Loucy (cell line): ENCODE data around the gene HABP2.

Source experiments
- H2AFZ ChIP-seq: fragments of 200-600 bp; sonication (generic); 2 replicates; pipeline ENCODE4 v1.6.0; 2016; ENCODE audit warnings: antibody characterized with exemption, mild to moderate bottlenecking, low read length, moderate library complexity
- H3F3A ChIP-seq: fragments of 200-600 bp; 2 replicates; pipeline ENCODE4 v1.6.0; 2016; ENCODE audit warnings: antibody characterized with exemption, low read depth, mild to moderate bottlenecking
- H3K27me3 ChIP-seq: fragments of 200-600 bp; sonication (generic); 2 replicates; pipeline ENCODE4 v1.6.1; 2014; ENCODE audit warnings: low read length, mild to moderate bottlenecking; ENCODE audit not compliant: insufficient read depth, poor library complexity, severe bottlenecking
- H3K36me3 ChIP-seq: fragments of 200-600 bp; sonication (generic); 2 replicates; pipeline ENCODE4 v1.6.1; 2016; ENCODE audit warnings: low read length; ENCODE audit not compliant: insufficient read depth
- H3K4me1 ChIP-seq: fragments of 200-600 bp; sonication (generic); 2 replicates; pipeline ENCODE4 v1.5.1; 2014; ENCODE audit warnings: low read length, mild to moderate bottlenecking; ENCODE audit not compliant: insufficient read depth, poor library complexity, severe bottlenecking
- H3K4me2 ChIP-seq: fragments of 200-600 bp; sonication (generic); 2 replicates; pipeline ENCODE4 v1.6.0; 2014; ENCODE audit warnings: antibody characterized with exemption, low read length, low read depth, mild to moderate bottlenecking; ENCODE audit not compliant: poor library complexity, severe bottlenecking
- H3K4me3 ChIP-seq: fragments of 200-600 bp; sonication (generic); 2 replicates; pipeline ENCODE4 v1.5.1; 2014; ENCODE audit warnings: low read length, mild to moderate bottlenecking, mixed read lengths; ENCODE audit not compliant: poor library complexity, severe bottlenecking
- H3K79me2 ChIP-seq: fragments of 200-600 bp; sonication (generic); 2 replicates; pipeline ENCODE4 v1.6.1; 2014; ENCODE audit warnings: low read length; ENCODE audit not compliant: insufficient read depth
- H3K9ac ChIP-seq: fragments of 200-600 bp; sonication (generic); 2 replicates; pipeline ENCODE4 v1.6.0; 2014; ENCODE audit warnings: mild to moderate bottlenecking, low read depth, low read length, moderate library complexity; ENCODE audit not compliant: poor library complexity, severe bottlenecking
- H3K9me2 ChIP-seq: fragments of 200-600 bp; sonication (generic); replicated peaks from 2 replicates; pipeline ENCODE4 v1.6.1; 2016; ENCODE audit warnings: low read depth, low read length, mixed read lengths
- H3K9me3 ChIP-seq: fragments of 200-600 bp; sonication (generic); 2 replicates; pipeline ENCODE4 v1.6.1; 2014; ENCODE audit warnings: mild to moderate bottlenecking, antibody characterized with exemption, low read length, low read depth; ENCODE audit not compliant: insufficient read depth
- H4K20me1 ChIP-seq: fragments of 200-600 bp; sonication (generic); 2 replicates; pipeline ENCODE4 v1.6.0; 2014; ENCODE audit warnings: antibody characterized with exemption, low read length, mild to moderate bottlenecking; ENCODE audit not compliant: insufficient read depth, poor library complexity, severe bottlenecking
- CTCF ChIP-seq: fragments of 200-600 bp; sonication (generic); conservative IDR thresholded peaks from 2 replicates; pipeline ENCODE4 v1.5.1; 2014; ENCODE audit warnings: mild to moderate bottlenecking, antibody characterized with exemption, low read length
- EZH2phosphoT487 ChIP-seq: fragments of 200-600 bp; IDR thresholded peaks from 2 replicates; pipeline ENCODE4 v1.6.1; 2018; ENCODE audit warnings: antibody characterized with exemption, mild to moderate bottlenecking, moderate library complexity, borderline replicate concordance

HABP2 gene

DNA sequence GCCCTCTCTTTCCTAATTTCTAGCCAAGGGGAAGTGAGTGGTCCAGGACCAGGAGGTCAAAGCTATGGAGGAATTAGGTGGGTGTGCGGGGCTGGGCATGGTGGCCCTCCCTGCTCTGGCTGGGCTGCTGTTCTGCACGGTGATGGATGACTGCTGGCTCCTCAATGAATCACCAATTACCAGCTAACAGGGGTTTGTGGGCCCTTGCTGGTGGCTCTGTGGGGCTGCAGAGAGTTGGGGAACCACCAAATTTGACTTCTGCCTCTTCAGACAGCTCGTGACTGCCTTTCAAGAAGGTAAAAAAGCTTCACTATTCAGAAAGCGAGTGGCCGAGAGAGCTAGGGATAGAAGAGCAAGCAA, 35.0 kb upstream of the HABP2 start:
- Histone ChIP-seq H3K4me2 (no peak overlapping the region), H3K9me2 (no peaks in the 10 kb centered on the region), H3K9ac (no peak overlapping the region), H3K4me3 (no peak overlapping the region), H3F3A (no peaks in the 10 kb centered on the region), H3K79me2 (no peaks in the 10 kb centered on the region), H4K20me1 (no peaks in the 10 kb centered on the region), H2AFZ (no peak overlapping the region), H3K36me3 (no peaks in the 10 kb centered on the region), H3K27me3 (no peaks in the 10 kb centered on the region), H3K9me3 (no peaks in the 10 kb centered on the region), H3K4me1 (no peaks in the 10 kb centered on the region)
- TF ChIP-seq CTCF (no peak), EZH2phosphoT487 (no peak)

- Histone ChIP-seq H3K9me2 (no peaks in the 10 kb centered on the region), H4K20me1 (no peaks in the 10 kb centered on the region), H3K4me1 (no peaks in the 10 kb centered on the region), H2AFZ (no peak overlapping the region), H3K4me3 (no peak overlapping the region), H3F3A (no peaks in the 10 kb centered on the region), H3K27me3 (no peaks in the 10 kb centered on the region), H3K36me3 (no peaks in the 10 kb centered on the region), H3K9me3 (no peaks in the 10 kb centered on the region), H3K9ac (no peak overlapping the region), H3K79me2 (no peaks in the 10 kb centered on the region), H3K4me2 (no peak overlapping the region)
- no peak for TF ChIP-seq EZH2phosphoT487
- TF ChIP-seq CTCF, result no peak
These were observed 34.4 kb upstream of the HABP2 start for GRCh38 chr10:113518415-113518814.

GRCh38 chr10:113518816-113519591, 33.8 kb upstream of the HABP2 start:
- no peak overlapping the region for H3K4me3 ChIP-seq
- H3K9me3 ChIP-seq, result no peaks in the 10 kb centered on the region
- no peaks in the 10 kb centered on the region for H4K20me1 ChIP-seq
- TF ChIP-seq EZH2phosphoT487, result no peak
- TF ChIP-seq CTCF, result no peak
- no peaks in the 10 kb centered on the region for H3F3A ChIP-seq
- H3K27me3 ChIP-seq, result no peaks in the 10 kb centered on the region
- H3K4me1 ChIP-seq, result no peaks in the 10 kb centered on the region
- H2AFZ ChIP-seq, result no peak overlapping the region
- no peaks in the 10 kb centered on the region for H3K36me3 ChIP-seq
- H3K79me2 ChIP-seq, result no peaks in the 10 kb centered on the region
- no peak overlapping the region for H3K9ac ChIP-seq
- H3K4me2 ChIP-seq, result no peak overlapping the region
- no peaks in the 10 kb centered on the region for H3K9me2 ChIP-seq
